ENCODE results near the gene DOCK1.
"Not testable (repeated sequence)": the region's sequence is repeated elsewhere in the genome, so short reads cannot be mapped to it uniquely, and the experiment has no call there.

The DOCK1 gene

DNA sequence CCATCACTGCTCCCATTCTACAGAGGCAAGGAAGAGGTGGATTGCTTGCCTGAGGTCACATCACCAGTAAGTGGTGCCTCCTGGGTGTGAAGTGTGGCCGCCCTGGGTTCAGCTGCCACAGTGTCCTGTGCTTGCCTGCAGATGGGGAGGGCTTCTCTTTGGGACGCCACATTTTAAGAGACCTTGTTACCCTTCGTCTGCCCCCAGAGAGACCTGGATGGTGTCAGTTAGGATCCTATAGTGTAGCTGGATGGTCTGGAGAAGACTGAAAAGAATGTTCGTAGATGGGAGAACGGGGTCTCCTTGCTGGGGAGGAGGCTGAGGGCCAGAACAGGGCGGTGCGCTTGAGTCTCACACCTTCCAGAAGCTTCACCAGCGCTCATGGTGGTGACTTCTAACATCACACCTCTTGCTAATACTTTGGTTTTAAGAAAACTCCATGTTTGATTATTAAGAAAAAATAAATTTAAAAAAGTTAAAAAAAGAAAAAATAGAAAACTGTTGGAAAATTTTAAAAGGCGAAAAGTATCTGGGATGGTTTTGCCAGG, 2.3 kb downstream of the DOCK1 start:
- H3K4me1 ChIP-seq (ENCODE audit: insufficient read depth, low read length), result peaks cover 4% of the 10 kb centered on the region
- no peaks in the 10 kb centered on the region for H3K9me3 ChIP-seq (ENCODE audit: low read length)
- H3K4me3 ChIP-seq (ENCODE audit: low read length), result no peak overlapping the region
- no peaks in the 10 kb centered on the region for H3K36me3 ChIP-seq (ENCODE audit: insufficient read depth, low read length)
- H3K27me3 ChIP-seq (ENCODE audit: insufficient read depth, low read length), result no peaks in the 10 kb centered on the region
- no peak overlapping the region for H2AFZ ChIP-seq (ENCODE audit: low read depth, low read length)

DNA sequence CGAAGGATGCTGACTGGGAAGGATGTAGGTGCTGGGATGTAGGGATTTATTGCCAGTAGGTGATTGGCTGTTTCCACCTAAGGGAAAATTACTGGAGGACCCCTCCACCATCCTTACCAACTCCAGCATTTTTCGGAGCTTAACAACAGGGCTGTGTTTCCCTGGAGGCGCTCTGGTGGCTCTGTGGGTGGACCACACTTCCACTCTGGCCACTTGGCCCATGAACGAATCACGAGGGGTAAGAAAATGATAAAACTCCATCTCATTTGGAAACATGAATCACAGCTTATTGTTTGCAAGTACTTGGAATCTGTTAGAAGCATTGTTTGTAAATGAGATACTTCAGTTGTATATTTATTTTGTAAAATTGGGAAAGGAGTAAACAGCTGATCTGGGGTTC, 3.0 kb downstream of the DOCK1 start:
- H3K36me3 ChIP-seq (ENCODE audit: insufficient read depth, low read length), result no peaks in the 10 kb centered on the region
- no peaks in the 10 kb centered on the region for H3K27me3 ChIP-seq (ENCODE audit: insufficient read depth, low read length)
- no peak overlapping the region for H3K4me3 ChIP-seq (ENCODE audit: low read length)
- H2AFZ ChIP-seq (ENCODE audit: low read depth, low read length), result no peak overlapping the region
- H3K9me3 ChIP-seq (ENCODE audit: low read length), result no peaks in the 10 kb centered on the region
- H3K4me1 ChIP-seq (ENCODE audit: insufficient read depth, low read length), result peaks cover 4% of the 10 kb centered on the region

DNA sequence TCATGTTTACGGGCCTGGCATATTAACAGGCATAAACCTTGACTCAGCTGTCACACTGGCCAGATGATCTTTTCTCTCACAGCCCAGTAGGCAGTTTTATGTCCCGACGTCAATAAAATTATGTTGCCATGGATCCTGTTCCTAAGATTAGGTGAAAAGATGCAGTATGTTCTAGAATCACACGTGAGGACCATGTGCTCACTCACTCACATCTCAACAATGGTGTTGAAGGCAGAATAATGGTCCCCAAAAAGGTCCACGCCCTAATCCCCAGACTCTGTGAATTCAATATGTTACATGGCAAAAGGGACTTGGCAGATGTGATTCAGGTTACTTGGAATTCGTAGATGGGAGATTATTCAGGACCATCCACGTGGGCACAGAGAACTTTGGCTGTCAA, 3.5 kb downstream of the DOCK1 start:
- Histone ChIP-seq H3K4me3 (ENCODE audit: low read length) (no peak overlapping the region), H3K36me3 (ENCODE audit: insufficient read depth, low read length) (no peaks in the 10 kb centered on the region), H3K27me3 (ENCODE audit: insufficient read depth, low read length) (no peaks in the 10 kb centered on the region), H3K4me1 (ENCODE audit: insufficient read depth, low read length) (peaks cover 4% of the 10 kb centered on the region), H3K9me3 (ENCODE audit: low read length) (no peaks in the 10 kb centered on the region), H2AFZ (ENCODE audit: low read depth, low read length) (no peak overlapping the region)

DNA sequence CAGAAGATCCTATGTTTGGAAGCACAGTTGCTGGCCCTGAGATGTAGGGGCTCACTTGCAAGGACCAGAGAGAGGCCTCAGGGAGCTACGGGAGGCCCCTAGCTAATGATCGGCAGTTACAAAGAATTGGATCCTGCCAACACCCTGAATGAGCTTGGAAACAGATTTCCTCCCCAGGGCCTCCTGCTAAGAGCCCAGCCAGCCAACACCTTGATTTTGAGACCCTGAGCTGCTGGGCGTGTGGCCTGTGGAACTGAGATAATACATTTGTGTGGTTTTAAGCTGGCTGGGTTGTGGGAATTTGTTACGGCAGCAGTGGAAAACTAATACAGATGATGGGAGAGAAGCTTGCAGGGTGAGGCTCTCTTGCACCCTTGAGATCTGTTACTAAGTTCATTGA, 3.9 kb downstream of the DOCK1 start:
- Histone ChIP-seq H2AFZ (ENCODE audit: low read depth, low read length) (no peak overlapping the region), H3K4me3 (ENCODE audit: low read length) (no peak overlapping the region), H3K36me3 (ENCODE audit: insufficient read depth, low read length) (no peaks in the 10 kb centered on the region), H3K27me3 (ENCODE audit: insufficient read depth, low read length) (no peaks in the 10 kb centered on the region), H3K9me3 (ENCODE audit: low read length) (no peaks in the 10 kb centered on the region), H3K4me1 (ENCODE audit: insufficient read depth, low read length) (peaks cover 4% of the 10 kb centered on the region)

DNA sequence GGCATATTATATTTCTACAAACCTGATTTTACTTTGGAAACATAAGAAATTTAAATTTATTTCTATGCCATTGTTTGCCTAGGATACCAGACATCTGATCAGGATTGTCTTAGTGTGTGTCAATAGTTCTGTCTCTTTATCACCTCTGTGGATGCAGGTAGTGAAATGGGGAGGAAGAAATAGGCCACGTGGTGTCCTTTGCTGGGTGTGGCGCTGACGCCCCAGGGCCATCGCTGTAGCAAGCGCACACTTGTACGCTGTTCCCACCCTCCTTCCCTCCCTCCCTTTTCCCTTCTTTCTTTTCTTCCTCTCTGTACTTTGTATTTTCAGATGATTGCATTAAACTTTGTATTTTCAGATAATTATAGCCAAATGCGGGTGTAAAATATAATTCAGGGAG, 5.0 kb downstream of the DOCK1 start:
- Histone ChIP-seq H3K27me3 (ENCODE audit: insufficient read depth, low read length) (no peaks in the 10 kb centered on the region), H3K9me3 (ENCODE audit: low read length) (peaks cover 3% of the 10 kb centered on the region), H2AFZ (ENCODE audit: low read depth, low read length) (no peak overlapping the region), H3K36me3 (ENCODE audit: insufficient read depth, low read length) (no peaks in the 10 kb centered on the region), H3K4me1 (ENCODE audit: insufficient read depth, low read length) (no peaks in the 10 kb centered on the region), H3K4me3 (ENCODE audit: low read length) (no peak overlapping the region)

DNA sequence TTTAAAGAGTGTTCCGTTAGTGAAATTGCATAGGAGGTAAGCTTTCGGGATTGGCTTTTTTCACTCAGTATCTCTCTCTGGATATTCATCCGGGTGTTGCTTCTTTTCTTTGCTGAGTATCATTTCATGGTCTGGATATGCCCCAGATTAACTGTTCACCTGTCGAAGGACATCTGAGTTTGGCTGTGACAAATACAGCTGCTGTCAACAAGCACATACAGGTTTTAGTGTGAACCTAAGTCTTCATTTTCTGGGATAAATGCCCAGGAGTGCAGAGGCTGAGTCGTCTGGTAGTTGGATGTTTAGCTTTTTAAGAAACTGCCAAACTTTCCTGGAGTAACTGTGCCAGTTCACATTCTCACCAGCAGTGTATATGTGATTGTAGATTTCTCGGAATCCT, 5.6 kb downstream of the DOCK1 start:
- no peaks in the 10 kb centered on the region for H3K36me3 ChIP-seq (ENCODE audit: insufficient read depth, low read length)
- H3K27me3 ChIP-seq (ENCODE audit: insufficient read depth, low read length), result no peaks in the 10 kb centered on the region
- H3K4me3 ChIP-seq (ENCODE audit: low read length), result no peak overlapping the region

DNA sequence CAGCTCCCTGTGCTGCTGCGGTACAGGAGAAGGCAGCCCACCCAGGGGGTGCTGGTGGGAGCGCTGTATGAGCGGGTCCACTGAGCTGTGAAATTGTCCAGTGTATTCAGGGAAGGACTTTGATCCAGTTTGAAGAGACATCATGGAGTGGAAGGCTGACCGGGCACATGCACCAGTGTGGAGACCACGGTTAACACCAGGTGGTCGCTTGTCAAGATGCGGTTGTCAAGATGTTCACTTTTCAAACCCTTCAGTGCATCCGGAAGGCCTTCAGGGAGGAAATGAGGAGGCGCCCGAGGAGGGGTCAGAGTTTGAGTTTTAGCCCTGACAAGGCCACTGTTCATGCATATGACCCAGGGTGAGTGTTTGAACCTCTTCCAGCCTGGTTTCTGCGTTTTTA, 6.1 kb downstream of the DOCK1 start:
- no peaks in the 10 kb centered on the region for H3K36me3 ChIP-seq (ENCODE audit: insufficient read depth, low read length)
- H3K9me3 ChIP-seq (ENCODE audit: low read length), result peaks cover 3% of the 10 kb centered on the region
- no peak overlapping the region for H2AFZ ChIP-seq (ENCODE audit: low read depth, low read length)
- no peak overlapping the region for H3K4me3 ChIP-seq (ENCODE audit: low read length)
- H3K4me1 ChIP-seq (ENCODE audit: insufficient read depth, low read length), result no peaks in the 10 kb centered on the region
- no peaks in the 10 kb centered on the region for H3K27me3 ChIP-seq (ENCODE audit: insufficient read depth, low read length)

More for the DNA sequence above, 5.6 kb downstream of the DOCK1 start:
- H3K4me1 ChIP-seq (ENCODE audit: insufficient read depth, low read length), result no peaks in the 10 kb centered on the region
- H3K9me3 ChIP-seq (ENCODE audit: low read length), result peaks cover 3% of the 10 kb centered on the region
- no peak overlapping the region for H2AFZ ChIP-seq (ENCODE audit: low read depth, low read length)

DNA sequence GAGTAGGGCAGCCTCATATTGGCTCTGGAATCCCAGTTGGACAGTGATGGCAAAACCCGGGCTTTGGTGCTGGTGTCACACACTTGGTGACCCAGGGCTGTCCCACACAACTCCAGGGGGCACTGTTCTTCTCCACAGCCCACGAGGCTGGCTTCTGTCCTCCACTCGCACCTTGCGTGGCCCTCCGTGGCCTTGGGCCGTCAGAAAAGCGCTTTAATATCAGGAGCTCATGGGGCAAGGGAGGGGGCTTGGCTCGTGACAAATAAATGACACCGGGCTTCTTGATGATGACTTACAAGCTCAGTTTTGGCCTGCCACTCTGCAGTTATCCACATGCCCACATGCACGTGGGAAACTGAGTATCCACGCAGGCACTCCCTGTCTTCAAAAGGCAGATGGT, 8.1 kb downstream of the DOCK1 start:
- Histone ChIP-seq H2AFZ (ENCODE audit: low read depth, low read length) (no peak overlapping the region), H3K36me3 (ENCODE audit: insufficient read depth, low read length) (no peaks in the 10 kb centered on the region), H3K4me1 (ENCODE audit: insufficient read depth, low read length) (peaks cover 6% of the 10 kb centered on the region), H3K9me3 (ENCODE audit: low read length) (peaks cover 3% of the 10 kb centered on the region), H3K27me3 (ENCODE audit: insufficient read depth, low read length) (no peaks in the 10 kb centered on the region), H3K4me3 (ENCODE audit: low read length) (no peak overlapping the region)

DNA sequence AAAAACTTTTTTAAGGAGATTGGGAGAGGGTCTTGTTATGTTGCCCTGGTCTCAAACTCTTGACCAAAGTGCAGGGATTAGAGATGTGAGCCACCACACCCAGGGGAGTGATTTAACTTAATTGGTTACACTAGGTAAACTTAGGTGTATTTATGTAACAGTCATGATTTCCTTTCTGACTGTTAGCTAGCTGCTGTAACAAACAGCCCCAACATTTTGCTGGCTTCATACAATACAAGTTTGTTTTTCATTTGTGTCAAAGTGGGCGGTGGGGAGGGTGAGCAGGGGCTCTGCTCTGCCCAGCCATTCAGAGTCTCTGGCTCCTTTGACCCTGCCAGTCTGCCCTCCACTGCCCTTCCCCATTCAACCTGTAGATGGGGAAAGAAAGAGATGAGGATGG, 9.3 kb downstream of the DOCK1 start:
- H3K4me3 ChIP-seq (ENCODE audit: low read length), result no peak overlapping the region
- peaks cover 6% of the 10 kb centered on the region for H3K4me1 ChIP-seq (ENCODE audit: insufficient read depth, low read length)
- peaks cover 3% of the 10 kb centered on the region for H3K9me3 ChIP-seq (ENCODE audit: low read length)
- H3K27me3 ChIP-seq (ENCODE audit: insufficient read depth, low read length), result no peaks in the 10 kb centered on the region
- no peak overlapping the region for H2AFZ ChIP-seq (ENCODE audit: low read depth, low read length)
- H3K36me3 ChIP-seq (ENCODE audit: insufficient read depth, low read length), result no peaks in the 10 kb centered on the region

DNA sequence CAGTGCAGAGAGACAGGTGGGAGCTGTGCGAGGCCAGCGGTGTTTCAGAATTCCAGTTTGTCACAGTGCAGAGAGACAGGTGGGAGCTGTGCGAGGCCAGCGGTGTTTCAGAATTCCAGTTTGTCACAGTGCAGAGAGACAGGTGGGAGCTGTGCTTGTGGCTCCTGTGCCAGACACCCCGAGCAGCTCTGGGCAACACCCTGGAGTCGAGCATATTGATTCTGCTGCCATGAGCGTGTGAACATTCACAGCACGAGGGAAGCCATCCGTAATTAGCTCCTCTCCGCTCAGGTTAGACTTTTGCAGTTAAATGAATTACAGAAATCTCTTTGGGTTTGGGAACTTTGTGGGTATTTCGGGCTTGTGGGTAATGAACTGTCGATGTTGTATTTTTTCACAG, 11.7 kb downstream of the DOCK1 start:
- not testable (repeated sequence) for H3K27me3 ChIP-seq (ENCODE audit: insufficient read depth, low read length); H3K36me3 ChIP-seq (ENCODE audit: insufficient read depth, low read length); H2AFZ ChIP-seq (ENCODE audit: low read depth, low read length); H3K4me3 ChIP-seq (ENCODE audit: low read length); H3K4me1 ChIP-seq (ENCODE audit: insufficient read depth, low read length)
- peaks cover 11% of the 10 kb centered on the region for H3K9me3 ChIP-seq (ENCODE audit: low read length)

DNA sequence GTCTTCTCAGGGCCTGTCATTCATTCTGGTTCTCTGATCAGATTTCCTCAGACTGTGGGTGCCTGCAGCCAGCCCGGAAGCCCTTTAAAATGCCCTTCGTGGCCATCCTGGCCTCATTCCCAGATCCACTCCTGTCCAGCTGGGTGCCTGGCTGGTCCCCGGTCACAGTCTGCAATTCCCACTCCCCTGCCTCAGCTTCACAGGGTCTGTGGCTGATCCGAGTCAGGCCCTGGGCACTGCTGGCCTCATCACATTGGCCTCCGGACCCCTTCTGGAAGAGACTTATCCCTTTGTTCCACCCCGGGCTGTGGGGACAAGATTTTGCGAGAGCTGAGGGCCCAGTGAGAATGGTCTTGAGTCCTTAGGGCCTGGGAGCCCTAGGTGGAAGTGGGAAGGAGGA, 12.1 kb downstream of the DOCK1 start:
- no peaks in the 10 kb centered on the region for H3K27me3 ChIP-seq (ENCODE audit: insufficient read depth, low read length)
- H2AFZ ChIP-seq (ENCODE audit: low read depth, low read length), result no peak overlapping the region
- H3K36me3 ChIP-seq (ENCODE audit: insufficient read depth, low read length), result peaks cover 3% of the 10 kb centered on the region
- peaks cover 6% of the 10 kb centered on the region for H3K4me1 ChIP-seq (ENCODE audit: insufficient read depth, low read length)
- peaks cover 11% of the 10 kb centered on the region for H3K9me3 ChIP-seq (ENCODE audit: low read length)
- H3K4me3 ChIP-seq (ENCODE audit: low read length), result no peak overlapping the region

DNA sequence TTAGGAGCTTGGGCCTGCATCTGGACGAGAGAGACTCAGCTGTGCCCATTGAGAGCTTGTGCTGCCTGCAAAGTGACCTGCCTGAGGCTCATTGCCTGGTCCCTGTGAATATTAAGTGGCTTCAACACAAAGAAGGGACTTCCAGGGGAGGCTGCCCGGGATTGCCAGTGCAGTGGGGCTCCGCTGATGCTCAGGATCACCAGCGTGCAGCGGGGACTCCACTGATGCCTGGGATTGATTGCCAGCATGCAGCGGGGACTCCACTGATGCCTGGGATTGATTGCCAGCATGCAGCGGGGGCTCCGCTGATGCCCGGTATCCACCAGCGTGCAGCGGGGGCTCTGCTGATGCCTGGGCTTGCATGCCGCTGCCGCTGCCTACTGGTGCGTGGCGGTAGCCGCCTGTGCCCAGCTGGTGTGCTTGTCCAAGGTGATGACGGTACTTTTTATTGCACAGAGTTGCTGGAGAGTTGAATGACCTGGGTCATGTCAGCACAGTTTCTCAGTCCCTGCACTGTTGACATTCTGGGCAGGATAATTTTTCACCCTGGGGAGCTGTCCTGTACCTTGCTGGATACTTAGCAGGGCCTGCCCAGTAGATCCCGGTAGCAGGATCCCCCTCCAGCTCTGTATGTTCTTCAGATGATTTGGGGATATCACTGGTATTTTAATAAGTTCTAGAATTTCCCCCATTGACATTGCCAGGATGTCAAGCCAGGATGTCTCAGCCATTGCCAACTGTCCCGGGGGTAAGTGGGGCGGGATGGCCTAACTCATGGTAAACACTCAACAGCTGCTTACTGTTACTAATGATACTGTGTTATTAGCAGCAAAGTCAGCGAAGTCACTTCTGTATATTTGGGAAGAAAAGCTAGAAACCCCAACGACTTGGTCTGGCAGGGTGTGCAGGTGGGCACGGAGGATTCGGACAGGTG, 13.0 kb downstream of the DOCK1 start:
- Histone ChIP-seq H3K4me3 (ENCODE audit: low read length) (no peak overlapping the region), H2AFZ (ENCODE audit: low read depth, low read length) (no peak overlapping the region), H3K36me3 (ENCODE audit: insufficient read depth, low read length) (peaks cover 3% of the 10 kb centered on the region), H3K27me3 (ENCODE audit: insufficient read depth, low read length) (no peaks in the 10 kb centered on the region), H3K9me3 (ENCODE audit: low read length) (peaks cover 11% of the 10 kb centered on the region), H3K4me1 (ENCODE audit: insufficient read depth, low read length) (peaks cover 6% of the 10 kb centered on the region)

DNA sequence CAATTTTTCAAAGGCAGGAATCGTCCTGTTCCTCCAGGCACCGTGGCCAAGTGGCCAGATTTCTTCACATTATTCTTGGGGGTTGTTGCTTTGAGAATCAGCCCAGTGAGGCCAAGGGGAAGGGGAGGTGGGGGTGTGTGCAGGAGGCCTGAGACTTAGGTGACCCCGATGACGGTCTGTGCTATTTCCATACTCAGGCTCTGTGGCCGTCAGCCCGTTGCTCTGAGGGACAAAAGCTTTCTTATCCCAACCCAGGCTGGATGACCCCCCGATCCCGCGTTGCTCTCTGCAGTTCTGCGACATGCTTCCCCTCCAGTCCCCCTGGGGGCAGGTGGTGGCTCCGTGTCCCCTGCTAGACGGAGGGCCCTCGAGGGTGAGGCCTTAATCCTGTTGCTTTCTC, 14.2 kb downstream of the DOCK1 start:
- Histone ChIP-seq H3K27me3 (ENCODE audit: insufficient read depth, low read length) (no peaks in the 10 kb centered on the region), H3K4me3 (ENCODE audit: low read length) (no peak overlapping the region), H2AFZ (ENCODE audit: low read depth, low read length) (no peak overlapping the region), H3K4me1 (ENCODE audit: insufficient read depth, low read length) (peaks cover 6% of the 10 kb centered on the region), H3K36me3 (ENCODE audit: insufficient read depth, low read length) (peaks cover 3% of the 10 kb centered on the region), H3K9me3 (ENCODE audit: low read length) (peaks cover 11% of the 10 kb centered on the region)
